Colonic mucosa (tissue), 4 donors: ENCODE measurements around the gene LIAS. TPM values are rescaled to one million over a fixed set of nuclear protein-coding genes. Genes with fewer than 3 reads are reported as not detected.
"Not testable (repeated sequence)": the region's sequence is repeated elsewhere in the genome, so short reads cannot be mapped to it uniquely, and the experiment has no call there.

Source experiments
- DNase-seq: peaks from one replicate; pipeline ENCODE4 v3.0.0-alpha.2; 2020
- H3K27ac ChIP-seq: fragments of 200-600 bp; one replicate; pipeline ENCODE4 v1.8.0; 2021
- H3K27me3 ChIP-seq: fragments of 200-600 bp; one replicate; pipeline ENCODE4 v1.8.0; 2021
- H3K36me3 ChIP-seq: fragments of 200-600 bp; one replicate; pipeline ENCODE4 v1.8.0; 2021
- H3K4me1 ChIP-seq: fragments of 200-600 bp; one replicate; pipeline ENCODE4 v1.8.0; 2021; ENCODE audit warnings: mild to moderate bottlenecking
- H3K4me3 ChIP-seq: fragments of 200-600 bp; one replicate; pipeline ENCODE4 v1.8.0; 2021
- H3K9ac ChIP-seq, 2 donors: one replicate each; pipeline ENCODE4 v1.7.0; 2013; ENCODE audit warnings: control low read depth in 2 of 2, low read depth in 2 of 2, low read length in 2 of 2
- H3K9me3 ChIP-seq: fragments of 200-600 bp; one replicate; pipeline ENCODE4 v1.8.0; 2021
- CTCF ChIP-seq: fragments of 200-600 bp; IDR thresholded peaks from one replicate; pipeline ENCODE4 v1.8.0; 2022; ENCODE audit warnings: antibody characterized with exemption, mild to moderate bottlenecking
- intact Hi-C: fragments of 100-400 bp; cut with DNase I; formaldehyde crosslinking; loops from one replicate; pipeline ENCODE4 v1.14.1; 2022
- total RNA-seq, 2 donors: library from RNA; stranded (reverse); fragmentation: NEBNext Ultra II Directional in 1 of 2; extraction: Animal tissue kit (Norgen Biotek cat#: 25700) in 1 of 2; gene quantifications; one replicate each; pipeline ENCODE4 v1.2.1, GENCODE V29; 2021
- donor health status: healthy.
- donor health status: DM: no; HTN: no; CAD: no.
- donor health status: DM: no; HTN: no; CAD: no.

LIAS gene
- total RNA-seq, 2 donors from 2014 or later: 21.1 to 28.3 TPM

GRCh38 chr4:39456946-39457763 is 1.7 kb upstream of the LIAS start:
- Histone ChIP-seq H3K27me3 (no peaks in the 10 kb centered on the region), H3K4me3 (peak overlapping the region; percentile 84), H3K4me1 (peaks cover 8% of the 10 kb centered on the region), H3K27ac (peak overlapping the region; percentile 96), H3K36me3 (peaks cover 21% of the 10 kb centered on the region), H3K9me3 (no peaks in the 10 kb centered on the region), H3K9ac (peak overlapping the region; percentile 3 to 99)
- no peak for TF ChIP-seq CTCF
- intact Hi-C loops: no loop called here
- DNase-seq: no peak

DNA sequence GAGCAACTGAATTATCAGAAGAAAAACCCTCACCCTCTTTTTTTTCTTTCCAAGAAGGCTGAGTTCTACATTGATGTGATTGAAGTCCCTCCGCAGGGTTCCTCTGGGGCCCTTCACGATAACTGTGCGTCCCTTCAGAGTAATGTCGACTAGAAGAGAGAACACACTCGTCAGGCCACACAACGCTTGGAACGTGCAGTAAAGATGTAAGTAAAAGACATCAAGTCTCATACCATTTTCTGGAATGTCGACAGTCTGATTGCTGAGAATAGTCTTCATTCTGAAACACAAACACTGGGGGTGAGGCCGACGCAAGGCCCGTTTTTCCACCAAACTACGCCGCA is 723 bp upstream of the LIAS start:
- H3K27me3 ChIP-seq, H3K4me1 ChIP-seq, DNase-seq, intact Hi-C loops, H3K9me3 ChIP-seq: not testable (repeated sequence)
- Histone ChIP-seq H3K4me3 (peak overlapping the region; percentile 84), H3K27ac (peak overlapping the region; percentile 96), H3K36me3 (peaks cover 15% of the 10 kb centered on the region), H3K9ac (peak overlapping the region; percentile 81 to 99)

DNA sequence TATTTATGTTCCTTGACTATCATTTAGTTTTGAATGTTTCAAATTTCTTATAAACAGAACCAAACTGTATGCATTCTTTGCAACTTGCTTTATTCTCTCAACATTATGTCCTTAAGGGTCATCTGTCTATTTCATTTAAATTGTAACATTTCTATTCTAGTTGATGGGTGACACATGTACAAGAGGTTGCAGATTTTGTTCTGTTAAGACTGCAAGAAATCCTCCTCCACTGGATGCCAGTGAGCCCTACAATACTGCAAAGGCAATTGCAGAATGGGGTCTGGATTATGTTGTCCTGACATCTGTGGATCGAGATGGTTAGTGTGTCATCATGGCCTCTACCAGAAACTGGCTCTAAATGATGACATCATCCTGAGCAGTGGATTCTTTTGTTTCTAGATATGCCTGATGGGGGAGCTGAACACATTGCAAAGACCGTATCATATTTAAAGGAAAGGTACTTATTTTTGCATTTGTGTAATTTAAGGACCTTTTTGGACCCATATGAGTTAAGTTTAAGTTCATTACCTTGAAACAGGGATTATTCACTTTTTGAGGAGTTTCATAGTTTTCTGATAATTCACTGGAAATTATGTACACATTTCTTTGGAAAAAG is 6.1 kb downstream of the LIAS start:
- DNase-seq: no peak
- no peaks in the 10 kb centered on the region for H3K4me1 ChIP-seq
- no peak overlapping the region for H3K9ac ChIP-seq
- H3K27me3 ChIP-seq: no peaks in the 10 kb centered on the region
- no peak overlapping the region for H3K27ac ChIP-seq
- no peak overlapping the region for H3K4me3 ChIP-seq
- no peaks in the 10 kb centered on the region for H3K9me3 ChIP-seq
- no peak for TF ChIP-seq CTCF
- intact Hi-C loops: loop anchor here (5.0 kb wide), 1 partner anchor 512 kb away; the partner anchor contains the start of gene PDS5A
- H3K36me3 ChIP-seq: no peaks in the 10 kb centered on the region

DNA sequence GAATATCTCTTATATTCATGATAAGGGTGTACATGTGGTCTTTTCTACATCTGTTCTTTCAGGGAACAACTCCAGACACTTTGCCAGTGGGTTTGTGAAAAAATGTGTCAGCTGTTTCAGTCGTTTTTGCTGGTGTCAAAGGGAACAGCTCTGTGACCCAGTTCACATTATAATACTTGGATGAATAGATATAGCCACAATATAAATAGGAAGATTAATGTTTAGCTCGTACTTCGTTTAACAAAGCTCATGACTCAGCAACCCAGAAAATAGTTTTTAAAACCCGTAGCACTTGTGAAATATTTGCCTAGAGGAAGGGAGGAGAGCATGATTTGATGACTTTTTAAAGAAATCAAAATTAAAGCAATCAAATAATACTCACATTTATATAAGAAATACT is 7.9 kb downstream of the LIAS start:
- Histone ChIP-seq H3K27ac (peak overlapping the region; percentile 9), H3K9me3 (no peaks in the 10 kb centered on the region), H3K4me3 (no peak overlapping the region), H3K27me3 (no peaks in the 10 kb centered on the region), H3K9ac (no peak overlapping the region), H3K36me3 (no peaks in the 10 kb centered on the region), H3K4me1 (no peaks in the 10 kb centered on the region)
- intact Hi-C loops: loop anchor here (5.0 kb wide), 1 partner anchor 511 kb away; the partner anchor contains the start of gene PDS5A
- DNase-seq: no peak
- no peak for TF ChIP-seq CTCF

DNA sequence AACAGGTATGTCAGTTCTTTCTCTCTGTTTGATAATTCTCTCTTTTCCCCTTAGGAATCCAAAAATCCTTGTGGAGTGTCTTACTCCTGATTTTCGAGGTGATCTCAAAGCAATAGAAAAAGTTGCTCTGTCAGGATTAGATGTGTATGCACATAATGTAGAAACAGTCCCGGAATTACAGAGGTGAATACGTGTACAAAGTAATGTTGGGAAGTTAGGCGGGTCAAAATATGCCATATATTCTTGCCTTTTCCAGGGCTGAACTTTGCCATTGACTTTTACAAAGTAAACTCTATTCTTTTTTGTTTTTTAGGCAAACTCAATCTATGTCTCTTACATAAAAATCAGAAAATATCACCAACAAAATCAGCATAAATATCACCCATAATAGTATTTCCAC is 8.6 kb downstream of the LIAS start:
- no peak for TF ChIP-seq CTCF
- DNase-seq: no peak
- H3K4me3 ChIP-seq: no peak overlapping the region
- H3K9me3 ChIP-seq: no peaks in the 10 kb centered on the region
- no peaks in the 10 kb centered on the region for H3K36me3 ChIP-seq
- intact Hi-C loops: loop anchor here (5.0 kb wide), 1 partner anchor 510 kb away; the partner anchor contains the start of gene PDS5A
- H3K4me1 ChIP-seq: no peaks in the 10 kb centered on the region
- no peak overlapping the region for H3K9ac ChIP-seq
- no peak overlapping the region for H3K27ac ChIP-seq
- no peaks in the 10 kb centered on the region for H3K27me3 ChIP-seq
